Stimulated activated CD8-positive, alpha-beta memory T cell treated with anti-CD3 and anti-CD28 coated beads, Interleukin-12 subunit alpha, Interleukin-12 subunit beta, amount 100 ng/mL, for 4 hours (primary cell): Measurements from ENCODE around the gene FAXDC2.
"Not testable (repeated sequence)": the region's sequence is repeated elsewhere in the genome, so short reads cannot be mapped to it uniquely, and the experiment has no call there.

Source experiments
- DNase-seq: peaks from one replicate; pipeline ENCODE4 v3.0.0-alpha.2; 2020; ENCODE audit warnings: low read depth

FAXDC2 gene

DNA sequence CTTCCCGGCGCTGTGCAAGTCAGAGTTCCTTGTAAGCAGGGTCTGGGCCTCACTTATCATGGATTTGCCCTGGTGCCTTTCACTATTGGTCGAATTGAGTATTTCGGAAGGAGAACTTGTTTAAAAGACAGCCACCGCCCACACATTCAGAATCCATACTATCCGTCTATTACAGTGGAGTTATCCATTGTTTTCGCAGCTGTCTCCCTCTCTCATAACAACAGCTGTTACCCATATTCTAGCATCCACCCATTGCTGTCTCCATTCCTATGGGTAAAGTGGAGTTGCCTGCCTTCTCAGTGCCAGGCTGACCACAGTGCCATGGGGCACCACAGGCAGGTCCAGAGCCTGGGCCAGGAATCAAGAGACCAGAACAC is 20.2 kb downstream of the FAXDC2 start:
- no peak for DNase-seq

DNA sequence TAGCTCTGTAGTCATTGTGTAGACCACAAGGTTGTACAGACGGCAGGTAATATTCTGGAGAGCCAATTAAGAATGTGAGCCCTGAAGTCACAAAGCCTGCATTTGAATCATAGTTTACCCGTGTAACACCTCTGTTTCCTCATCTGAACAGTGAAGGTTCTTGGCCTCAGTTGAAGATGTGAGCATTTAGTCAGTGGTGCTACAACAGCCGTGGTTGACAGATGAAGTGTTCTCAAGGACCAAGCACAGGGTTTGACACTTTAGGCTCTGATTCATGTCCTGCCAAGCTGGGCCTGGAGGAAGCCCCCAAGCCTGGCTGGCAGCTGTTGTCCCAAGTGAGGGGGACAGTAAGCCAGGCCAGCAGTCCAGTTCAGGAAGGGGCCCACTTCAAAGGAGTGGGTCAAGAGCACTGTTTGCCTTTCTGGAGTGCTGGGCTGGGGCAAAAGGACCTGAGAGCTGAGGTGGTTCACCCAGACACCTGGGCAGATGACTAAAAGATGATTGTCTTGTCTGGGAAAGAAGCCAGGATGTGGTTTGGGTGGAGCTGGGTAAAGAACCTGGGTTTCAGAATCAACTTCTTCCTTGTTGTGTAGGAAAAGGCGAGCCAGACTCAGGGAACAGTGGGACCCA is 20.7 kb downstream of the FAXDC2 start:
- DNase-seq = no peak

DNA sequence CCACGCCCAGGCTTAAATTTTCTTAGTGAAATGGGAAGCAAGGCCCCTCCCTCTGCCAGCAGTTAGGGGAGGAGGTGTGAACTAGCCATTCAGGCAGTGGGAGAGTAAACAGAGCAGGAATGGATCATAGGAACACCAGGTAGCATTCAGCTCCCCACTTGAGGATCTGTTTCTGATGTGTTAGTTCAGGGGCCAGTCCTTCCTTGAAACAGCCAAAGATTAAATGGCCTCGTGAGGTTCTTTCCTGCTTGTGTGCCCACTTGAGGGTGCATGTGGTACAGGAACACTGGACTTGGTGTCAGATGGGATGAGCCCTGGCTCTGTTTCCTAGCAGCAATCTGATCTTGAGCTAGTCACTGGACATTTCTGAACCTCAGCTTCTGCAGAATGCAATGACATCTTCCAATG is 21.2 kb downstream of the FAXDC2 start:
- DNase-seq = no peak

DNA sequence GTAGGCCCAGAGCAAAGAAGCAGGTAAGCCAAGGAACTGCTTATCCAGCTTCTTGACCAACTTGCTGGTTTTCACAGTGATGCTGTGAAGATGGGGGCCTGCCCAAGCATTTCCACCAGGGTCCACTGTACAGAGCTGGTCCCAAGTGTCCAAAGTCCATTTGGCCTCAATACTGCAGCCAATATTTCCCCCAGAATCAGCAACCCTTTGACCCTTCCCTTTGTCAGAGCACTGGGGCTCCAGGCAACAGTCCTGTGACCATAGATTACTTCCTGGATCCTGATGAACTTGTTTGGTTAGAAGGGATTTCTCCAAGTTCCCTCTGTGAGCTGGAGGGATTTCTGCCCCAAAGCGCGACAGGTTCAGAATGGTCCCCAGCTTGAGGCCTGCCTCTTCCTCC is 26.3 kb downstream of the FAXDC2 start:
- no peak for DNase-seq

DNA sequence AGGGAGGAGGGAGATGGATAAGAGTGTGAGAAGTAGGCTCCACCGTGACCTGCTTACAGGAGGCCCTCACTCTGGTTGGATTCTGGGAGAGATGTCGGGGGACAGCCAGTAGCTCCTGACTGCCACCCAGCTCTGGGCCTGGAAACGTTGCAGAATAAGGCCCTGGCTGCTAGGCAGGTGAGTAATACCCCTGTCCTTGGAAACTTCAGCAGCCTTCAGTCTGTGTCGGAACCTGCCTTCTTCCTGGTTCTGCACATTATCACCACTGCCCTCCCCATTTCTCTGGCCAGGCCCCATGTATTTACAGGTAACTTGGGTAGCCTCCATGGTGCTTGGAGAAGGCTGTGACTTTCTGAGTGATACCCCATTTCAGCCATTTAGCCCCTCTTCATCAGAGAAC is 26.8 kb downstream of the FAXDC2 start:
- no peak for DNase-seq

DNA sequence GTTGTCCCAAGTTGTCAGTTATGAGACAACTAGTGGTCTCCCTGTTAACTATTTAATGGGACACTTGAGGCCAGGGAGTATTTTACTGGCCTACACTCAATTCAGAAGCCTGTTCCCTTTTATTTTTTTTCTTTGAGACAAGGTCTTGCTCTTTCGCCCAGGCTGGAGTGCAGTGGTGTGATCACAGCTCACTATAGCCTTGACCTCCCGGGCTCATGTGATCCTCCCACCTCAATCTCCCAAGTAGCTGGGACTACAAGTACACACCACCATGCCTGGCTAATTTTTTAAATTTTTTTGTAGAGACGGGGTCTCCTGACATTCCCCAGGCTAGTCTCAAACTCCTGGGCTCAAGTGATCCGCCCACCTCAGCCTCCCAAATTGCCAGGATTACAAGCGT is 27.5 kb downstream of the FAXDC2 start:
- DNase-seq = not testable (repeated sequence)

DNA sequence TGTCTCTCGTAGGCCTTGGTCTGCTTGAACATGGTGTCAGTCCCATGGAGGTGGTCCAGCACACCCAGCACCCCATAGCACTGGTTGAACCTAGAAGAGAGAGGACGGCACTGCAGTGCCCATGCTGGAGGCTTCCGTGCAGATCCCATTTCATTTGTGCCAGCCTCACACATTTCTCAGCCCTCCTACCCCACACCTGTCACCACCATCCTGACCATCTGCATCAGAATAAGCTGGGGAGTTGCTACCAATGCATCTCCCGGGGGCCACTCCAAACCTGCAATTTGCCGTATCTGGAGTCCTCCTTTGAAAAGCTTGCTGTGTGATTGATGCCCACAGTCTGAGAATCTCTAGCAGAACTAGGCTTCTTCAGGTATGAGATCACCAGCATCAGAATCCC is 30.0 kb downstream of the FAXDC2 start:
- no peak for DNase-seq

DNA sequence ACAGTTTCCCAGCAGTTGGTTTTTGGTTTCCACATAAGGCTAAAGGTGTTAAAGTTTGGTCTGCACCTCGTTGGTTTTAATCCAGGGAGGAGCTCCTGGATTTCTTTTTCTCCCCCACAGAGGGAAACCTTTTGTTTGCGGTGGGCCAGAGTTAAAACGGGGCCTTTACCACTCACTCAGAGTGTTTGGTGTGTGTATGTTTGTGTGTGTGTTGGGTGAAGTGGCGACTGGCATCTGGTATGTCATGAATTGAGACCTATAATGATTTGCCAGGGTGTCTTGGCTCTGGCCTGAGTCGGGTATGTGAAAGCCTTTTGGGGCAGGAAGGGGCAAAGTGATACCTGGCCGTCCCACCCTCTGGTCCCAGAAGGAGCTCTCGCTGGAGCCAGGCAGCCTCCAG is 30.9 kb downstream of the FAXDC2 start:
- no peak for DNase-seq

DNA sequence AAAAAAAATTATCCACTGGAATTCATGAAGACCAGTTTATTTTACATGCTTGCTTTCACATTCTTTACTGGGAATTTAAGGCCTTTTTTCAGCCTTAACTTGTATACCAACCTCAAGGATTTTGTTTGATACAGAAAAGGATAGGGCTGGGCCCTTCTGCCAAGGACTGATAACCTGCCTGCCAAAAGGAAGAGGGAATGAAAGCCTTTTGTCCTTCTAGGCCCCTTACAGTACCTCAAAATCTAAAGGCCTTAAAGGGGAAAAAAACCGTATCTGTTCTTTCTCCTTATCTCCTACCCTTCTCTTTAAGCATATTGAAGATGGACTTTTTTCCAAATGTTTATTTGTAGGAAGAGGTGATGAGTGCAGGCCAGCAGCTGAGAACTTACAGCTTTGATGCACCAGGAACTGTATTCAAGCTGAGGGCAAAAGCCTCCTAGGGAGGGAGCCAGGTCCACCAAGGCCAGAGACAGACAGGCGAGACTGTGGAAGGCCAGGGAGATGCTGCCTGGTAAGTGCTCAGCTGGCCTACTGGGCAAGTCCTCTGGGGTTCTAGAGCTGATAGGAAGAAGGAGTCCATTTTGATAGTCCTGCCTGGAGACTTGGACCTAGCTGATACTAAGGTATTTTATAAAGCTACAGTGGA is 31.8 kb downstream of the FAXDC2 start:
- no peak for DNase-seq

DNA sequence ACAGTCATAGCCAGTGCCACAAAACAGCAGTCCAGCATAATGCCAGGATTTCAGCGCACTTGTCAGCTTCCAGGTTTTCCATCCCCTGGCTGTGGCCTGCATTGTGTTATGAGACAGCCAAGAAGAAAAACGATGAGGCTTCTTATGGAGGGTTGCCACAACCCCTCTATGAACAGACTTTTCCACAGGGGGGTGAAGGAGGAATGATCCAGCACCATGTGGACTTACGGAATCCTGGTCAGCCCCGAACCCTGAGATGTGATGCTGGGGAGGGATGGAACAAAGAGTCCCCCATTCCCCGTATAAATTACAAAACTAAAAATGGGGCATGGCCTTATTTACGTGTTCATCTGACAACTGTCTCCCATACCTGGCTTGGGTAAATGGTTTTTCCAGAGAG is 32.6 kb downstream of the FAXDC2 start:
- no peak for DNase-seq

DNA sequence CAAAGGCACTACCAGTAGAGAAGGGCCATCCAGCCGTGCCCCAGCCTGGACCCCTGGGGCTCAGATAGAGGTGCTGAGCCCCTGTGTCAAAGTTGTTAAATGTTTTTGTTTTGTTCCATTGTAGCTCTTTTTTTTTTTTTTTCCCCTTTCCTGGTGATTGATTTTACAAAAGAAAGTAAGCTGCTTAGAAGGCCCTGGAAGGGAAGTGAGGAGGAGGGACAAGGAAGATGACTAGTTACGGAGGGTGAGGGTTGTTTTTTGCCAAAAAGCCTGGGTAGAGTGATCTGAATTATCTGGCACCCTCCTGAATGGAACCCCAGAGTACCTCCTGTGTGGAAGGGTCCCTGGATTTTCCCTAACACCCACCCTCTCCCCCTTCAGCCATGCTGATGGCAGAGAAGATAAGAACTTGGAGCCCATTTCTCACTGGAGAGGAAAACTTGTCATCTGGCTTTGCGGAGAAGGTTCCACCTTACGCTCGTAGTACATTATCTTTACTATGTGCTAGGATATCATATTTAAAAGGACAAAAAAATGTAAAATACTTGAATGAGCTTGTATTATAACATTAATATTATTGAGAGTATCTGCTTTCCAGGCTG is 33.4 kb downstream of the FAXDC2 start:
- no peak for DNase-seq

DNA sequence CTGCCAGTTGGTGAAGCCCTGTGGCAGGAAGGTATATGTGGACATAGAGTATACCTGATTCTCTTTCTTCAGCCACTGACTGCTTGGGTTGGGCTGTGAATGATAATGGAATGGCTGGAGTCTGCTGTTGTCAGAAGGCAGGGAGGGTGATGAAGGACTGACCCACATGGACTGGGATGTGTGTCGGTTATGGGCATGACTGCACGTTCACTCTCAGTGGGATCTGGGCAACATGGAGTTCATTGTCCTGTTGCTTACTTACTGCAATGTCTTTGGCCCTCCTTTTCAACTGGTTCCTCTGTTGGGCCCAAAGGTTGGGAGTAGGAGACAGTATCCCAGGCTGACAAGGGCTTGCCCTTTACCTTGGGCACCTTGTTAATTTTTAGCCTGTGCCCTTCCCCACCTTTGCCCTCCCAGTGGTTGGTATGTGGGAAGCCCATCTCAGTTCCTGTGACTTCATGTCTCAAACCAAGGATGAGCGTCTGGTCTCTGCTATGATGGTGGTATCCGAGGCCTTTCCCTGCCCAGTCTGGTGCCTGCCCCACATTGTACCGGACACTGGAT is 34.6 kb downstream of the FAXDC2 start:
- no peak for DNase-seq

DNA sequence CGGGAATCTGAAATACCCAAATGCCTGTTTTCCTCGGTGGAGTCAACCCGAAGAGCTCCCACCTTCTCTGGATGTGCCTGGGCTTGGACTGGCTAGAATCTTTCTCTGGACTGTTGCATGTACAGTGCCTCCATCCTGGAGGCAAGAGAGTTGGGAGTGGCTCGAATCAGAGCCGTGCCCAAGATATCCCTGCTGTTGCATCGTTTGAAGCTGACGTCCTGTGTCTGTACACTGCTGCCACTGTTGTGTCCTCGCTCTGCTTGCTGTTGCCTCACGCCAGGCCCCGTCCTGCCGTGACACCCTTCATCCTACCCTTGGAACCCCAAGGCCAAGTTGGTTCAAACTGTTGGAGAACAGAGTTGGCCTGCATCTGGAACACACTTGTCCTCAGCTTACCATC is 35.4 kb downstream of the FAXDC2 start:
- no peak for DNase-seq

DNA sequence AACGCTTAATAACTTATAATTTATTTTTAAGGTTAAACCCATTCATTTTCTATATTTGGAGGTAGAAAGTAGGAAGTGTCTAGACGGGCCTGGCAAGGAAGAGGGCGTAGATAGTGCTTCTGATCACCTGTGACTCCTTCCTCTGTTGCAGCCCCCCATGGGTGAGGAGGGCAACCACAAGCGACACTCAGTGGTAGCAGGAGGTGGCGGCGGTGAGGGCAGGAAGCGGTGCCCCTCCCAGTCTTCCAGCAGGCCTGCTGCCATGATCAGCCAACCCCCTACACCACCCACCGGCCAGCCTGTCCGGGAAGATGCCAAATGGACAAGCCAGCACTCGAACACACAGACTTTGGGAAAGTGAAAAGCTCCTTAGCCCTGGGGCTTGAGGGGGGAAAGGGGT is 36.7 kb downstream of the FAXDC2 start:
- DNase-seq = peak; percentile 13

DNA sequence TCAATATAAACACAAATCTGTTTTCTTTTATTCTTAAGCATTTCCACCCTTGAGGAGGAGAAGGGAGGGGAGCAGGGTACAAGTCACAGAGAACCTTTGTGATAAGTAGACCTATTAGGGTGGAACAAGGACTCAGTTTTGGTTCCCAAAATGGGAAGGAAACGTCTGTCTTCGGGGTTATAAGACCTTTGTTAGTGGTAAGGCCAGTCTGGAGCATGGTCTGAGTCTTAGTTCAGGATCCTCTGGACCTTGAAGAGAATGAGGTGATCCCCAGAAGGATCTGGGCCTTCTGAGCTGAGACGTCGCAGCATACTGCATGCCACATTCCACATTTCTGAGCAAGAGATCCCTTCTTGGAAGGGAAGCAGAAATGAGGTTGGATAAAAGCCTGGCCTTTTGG is 37.2 kb downstream of the FAXDC2 start:
- no peak for DNase-seq

DNA sequence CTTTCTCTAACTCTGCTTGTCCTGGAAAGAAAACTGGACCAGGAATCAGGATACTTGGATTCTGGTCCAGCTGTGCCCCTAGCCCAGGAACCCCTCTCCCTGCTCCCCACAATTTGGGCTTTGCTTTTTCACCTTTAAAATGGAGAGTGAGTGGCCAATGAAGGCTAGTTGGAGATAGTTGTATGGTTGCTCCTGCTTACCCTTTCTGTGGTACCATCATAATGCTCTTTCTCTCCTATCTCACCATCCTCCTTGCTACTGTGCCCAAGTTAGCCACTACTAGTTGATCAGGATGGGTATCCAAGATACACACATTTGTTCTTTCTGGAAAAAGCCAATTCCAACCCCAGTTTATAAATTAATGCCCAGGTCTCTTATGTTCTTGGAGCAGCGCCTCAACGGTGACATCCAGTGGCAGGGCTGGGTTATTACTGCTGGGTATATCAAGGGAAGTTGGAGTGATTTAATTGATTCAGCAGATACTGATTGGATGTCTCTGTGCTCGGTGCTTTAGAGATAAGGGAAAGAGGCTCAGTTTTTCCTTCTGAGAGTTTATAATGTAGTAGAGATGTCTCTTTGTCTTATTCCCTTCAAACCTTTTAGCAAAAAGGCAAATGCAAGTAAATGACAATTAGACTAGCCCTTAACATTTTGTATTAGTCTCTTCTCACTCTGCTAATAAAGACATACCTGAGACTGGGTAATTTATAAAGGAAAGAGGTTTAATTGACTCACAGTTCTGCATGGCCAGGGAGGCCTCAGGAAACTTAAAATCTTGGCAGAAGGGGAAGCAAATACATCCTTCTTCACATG is 38.5 kb downstream of the FAXDC2 start:
- peak; percentile 15 for DNase-seq

DNA sequence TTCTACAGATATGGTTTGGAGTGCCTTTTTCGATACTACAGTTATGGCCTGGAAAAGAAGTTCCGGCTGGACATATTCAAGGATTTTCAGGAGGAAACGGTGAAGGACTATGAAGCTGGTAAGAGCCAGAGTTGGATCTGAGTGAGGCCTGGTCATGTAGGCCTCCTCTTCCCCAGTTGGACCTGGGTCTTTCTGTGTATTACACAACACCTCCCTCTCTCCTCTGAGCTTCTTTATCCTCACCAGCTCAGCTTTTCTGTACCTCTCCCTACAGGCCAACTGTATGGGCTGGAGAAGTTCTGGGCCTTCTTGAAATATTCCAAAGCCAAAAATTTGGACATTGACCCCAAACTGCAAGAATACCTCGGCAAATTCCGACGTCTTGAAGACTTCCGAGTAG is 39.2 kb downstream of the FAXDC2 start:
- DNase-seq = no peak

DNA sequence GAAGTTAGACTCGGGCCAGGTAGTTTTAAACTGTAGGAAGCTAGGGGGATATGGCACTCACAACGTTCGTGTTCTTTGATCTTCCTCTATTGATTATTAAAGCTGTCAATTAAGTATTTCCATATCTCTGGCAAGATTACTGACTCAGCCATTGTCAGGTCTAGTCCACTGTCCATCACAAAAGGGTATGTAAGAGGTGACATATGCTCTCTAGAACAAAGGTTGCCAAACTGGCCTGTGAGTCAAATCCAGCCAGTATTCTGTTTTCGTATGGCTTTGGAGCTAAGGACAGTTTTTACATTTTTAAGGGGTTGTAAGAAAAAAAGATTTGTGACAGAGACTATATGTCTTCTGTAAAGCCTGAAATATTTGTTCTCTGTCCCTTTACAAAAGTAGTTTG is 44.2 kb downstream of the FAXDC2 start:
- no peak for DNase-seq

DNA sequence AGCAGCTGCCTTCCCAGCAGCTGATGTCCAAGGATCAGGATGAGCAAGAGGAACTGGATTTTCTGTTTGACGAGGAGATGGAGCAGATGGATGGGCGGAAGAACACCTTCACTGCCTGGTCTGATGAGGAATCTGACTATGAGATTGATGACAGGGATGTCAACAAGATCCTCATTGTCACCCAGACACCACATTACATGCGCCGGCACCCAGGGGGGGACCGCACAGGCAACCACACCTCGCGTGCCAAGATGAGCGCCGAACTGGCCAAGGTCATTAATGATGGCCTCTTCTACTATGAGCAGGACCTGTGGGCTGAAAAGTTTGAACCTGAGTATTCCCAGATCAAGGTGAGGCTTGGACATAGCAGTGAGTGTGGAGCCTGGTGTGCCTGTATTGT is 48.4 kb downstream of the FAXDC2 start:
- no peak for DNase-seq

DNA sequence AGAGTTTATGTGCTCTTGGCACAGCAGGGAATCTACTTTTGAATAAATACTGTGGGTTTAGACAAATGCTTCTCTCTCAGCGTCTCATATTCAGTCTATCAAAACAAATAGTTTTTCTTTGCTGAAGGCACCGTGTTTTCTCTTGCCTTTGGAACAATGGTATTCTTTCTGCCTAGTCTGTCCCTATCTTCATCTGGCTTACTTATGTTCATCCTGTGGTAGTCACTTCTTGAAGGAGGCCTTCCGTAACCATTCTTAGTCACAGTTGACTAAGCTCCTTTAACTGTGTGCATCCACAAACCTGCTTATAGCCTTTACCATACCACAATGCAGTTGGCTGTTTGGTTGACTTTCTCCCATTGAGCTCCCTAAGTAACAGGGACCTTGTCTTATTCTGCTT is 49.3 kb downstream of the FAXDC2 start:
- DNase-seq = no peak

DNA sequence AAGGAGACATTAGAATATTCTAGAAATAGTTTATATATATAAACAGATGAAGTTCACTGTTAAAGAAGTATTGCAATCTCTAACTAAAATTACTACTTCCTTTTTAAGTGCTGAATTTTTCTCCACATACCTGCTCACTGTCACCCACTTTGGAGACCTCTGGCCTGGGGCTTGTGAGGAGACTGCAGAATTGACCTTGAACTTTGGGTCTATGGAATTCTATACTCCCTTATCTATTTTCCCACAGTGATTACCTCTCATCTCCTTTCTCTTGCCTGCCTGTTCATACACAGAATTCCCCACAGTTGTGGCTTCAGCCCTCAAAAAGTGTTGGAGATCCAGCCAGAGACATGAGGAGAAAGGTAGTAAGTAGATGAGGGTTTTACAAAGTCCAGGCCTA is 49.8 kb downstream of the FAXDC2 start:
- DNase-seq = no peak

DNA sequence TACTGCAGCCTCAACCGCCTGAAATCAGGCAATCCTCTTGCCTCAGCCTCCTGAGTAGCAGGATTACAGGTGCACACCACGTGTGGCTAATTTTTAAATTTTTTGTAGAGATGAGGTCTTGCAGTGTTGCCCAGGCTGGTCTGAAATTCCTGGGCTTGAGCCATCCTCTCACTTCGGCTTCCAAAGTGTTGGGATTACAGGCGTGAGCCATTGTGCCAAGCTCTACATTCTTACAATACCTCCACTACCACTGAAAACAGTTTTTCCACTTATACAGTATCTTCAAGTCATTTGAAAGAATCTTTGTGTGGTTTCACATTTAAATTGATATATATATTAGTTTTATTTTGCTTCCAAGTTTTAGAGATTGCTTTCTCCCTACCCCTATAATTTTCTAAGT is 52.6 kb downstream of the FAXDC2 start:
- DNase-seq = no peak

DNA sequence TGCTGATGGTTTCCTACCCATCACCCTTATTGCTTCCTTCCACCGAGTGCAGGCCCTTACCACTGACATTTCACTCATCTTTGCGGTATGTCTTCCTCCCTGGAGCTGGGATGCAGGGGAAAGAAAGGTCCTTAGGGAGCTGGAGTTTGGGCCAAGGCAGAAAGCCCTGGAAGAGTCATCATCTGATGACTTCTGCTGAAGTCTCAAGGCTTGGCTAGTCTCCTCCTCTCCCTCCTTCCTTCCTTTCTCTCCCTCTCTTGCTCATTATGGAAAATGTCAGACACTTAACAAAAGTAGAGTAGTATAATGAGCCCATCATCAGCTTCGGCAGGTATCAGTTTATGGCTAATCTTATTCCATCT is 55.2 kb downstream of the FAXDC2 start:
- DNase-seq = no peak
